Measurements from ENCODE around the gene DSCAML1. TPM values are rescaled to one million over a fixed set of nuclear protein-coding genes. Genes with fewer than 3 reads are reported as not detected.

Gene DSCAML1
- total and polyA plus RNA-seq, 12 donors = 0.16 to 1.5 (median 0.57) TPM

DNA sequence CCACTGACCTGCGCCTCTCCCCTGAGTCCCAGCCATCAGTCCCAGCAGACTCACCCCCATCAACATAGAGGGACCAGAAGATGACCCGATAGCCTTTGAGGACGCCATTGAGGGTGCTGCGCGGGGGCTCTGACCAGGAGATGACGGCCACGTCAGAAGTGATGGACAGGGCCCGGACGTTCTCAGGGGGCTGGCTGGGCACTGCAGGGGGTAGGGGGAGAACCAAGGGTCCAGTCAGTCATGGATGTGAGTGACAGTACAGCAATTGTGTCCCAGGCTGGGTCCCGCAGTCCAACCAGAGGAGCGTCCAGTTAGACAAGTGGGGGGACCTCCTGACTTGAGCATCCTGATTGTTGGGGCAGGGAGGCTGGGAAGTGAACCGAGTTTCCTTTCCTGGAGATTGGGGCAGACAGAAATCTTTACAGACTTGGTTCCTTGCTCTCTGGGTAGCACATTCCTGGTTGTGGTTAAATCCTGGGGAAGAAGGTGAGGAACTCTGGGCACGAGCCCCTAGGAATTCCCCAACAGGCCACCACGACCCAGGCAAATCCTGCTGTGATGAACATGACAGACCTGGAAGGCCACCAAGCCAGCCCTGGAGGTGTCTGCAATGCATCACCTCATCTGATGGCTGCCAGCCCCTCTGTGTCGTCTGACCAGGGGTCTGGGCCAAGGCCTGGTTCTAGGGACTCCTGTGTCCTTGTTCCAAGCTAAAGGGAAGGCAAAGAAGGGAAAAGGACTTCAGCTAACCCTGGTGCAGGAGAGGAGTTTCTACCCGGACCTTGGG, 335.4 kb downstream of the DSCAML1 start:
- Histone ChIP-seq H3K4me1 (no peaks in the 10 kb centered on the region), H3K27ac (no peak overlapping the region), H3K4me3 (no peak overlapping the region), H3K9me3 (no peaks in the 10 kb centered on the region), H3K36me3 (peaks cover 0 to 24% (median 0%) of the 10 kb centered on the region in 9 donors), H3K27me3 (no peaks in the 10 kb centered on the region)
- intact Hi-C loops (cut with DNase I) = no loop called here
- WGBS, 2 donors = 87 to 88% methylated on average over 16 of the region's 16 CpGs
- DNase-seq (no peak), ATAC-seq (no peak)
- TF ChIP-seq, protein P1, sequence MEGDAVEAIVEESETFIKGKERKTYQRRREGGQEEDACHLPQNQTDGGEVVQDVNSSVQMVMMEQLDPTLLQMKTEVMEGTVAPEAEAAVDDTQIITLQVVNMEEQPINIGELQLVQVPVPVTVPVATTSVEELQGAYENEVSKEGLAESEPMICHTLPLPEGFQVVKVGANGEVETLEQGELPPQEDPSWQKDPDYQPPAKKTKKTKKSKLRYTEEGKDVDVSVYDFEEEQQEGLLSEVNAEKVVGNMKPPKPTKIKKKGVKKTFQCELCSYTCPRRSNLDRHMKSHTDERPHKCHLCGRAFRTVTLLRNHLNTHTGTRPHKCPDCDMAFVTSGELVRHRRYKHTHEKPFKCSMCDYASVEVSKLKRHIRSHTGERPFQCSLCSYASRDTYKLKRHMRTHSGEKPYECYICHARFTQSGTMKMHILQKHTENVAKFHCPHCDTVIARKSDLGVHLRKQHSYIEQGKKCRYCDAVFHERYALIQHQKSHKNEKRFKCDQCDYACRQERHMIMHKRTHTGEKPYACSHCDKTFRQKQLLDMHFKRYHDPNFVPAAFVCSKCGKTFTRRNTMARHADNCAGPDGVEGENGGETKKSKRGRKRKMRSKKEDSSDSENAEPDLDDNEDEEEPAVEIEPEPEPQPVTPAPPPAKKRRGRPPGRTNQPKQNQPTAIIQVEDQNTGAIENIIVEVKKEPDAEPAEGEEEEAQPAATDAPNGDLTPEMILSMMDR (IDR thresholded peaks at IDR 0.05) = no peak

DNA sequence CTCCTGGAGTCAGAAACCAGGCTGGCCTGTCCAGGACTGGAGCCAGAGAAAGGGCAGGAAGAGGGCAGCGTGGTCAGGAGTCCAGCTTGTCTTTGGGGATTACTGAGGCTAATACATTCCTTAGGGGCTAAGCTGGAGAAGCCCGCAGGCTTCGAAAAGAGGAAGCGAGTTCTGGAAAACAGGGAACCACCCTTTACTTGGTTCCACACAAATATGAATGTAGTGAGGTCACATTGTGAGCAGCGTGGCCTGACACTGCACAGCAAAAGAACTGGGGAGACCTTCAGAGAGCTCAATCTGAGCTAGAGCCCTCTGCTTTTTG, 337.1 kb downstream of the DSCAML1 start:
- Histone ChIP-seq H3K27me3 (no peaks in the 10 kb centered on the region), H3K36me3 (peaks cover 0 to 23% (median 0%) of the 10 kb centered on the region in 9 donors), H3K4me3 (no peak overlapping the region), H3K9me3 (peaks cover 0 to 5% (median 0%) of the 10 kb centered on the region in 11 donors), H3K27ac (no peak overlapping the region), H3K4me1 (no peaks in the 10 kb centered on the region)
- DNase-seq = no peak
- peak in 2 of 8 donors; percentile 11 to 30 for ATAC-seq
- intact Hi-C loops (cut with DNase I) = loop anchor here in 1 of 10 donors (10.0 kb wide), 1 partner anchor 585 kb away; no protein-coding TSS in a partner anchor
- TF ChIP-seq, protein P1 (IDR thresholded peaks at IDR 0.05) = no peak
- WGBS, 2 donors = 78 to 89% methylated on average over 5 of the region's 5 CpGs

DNA sequence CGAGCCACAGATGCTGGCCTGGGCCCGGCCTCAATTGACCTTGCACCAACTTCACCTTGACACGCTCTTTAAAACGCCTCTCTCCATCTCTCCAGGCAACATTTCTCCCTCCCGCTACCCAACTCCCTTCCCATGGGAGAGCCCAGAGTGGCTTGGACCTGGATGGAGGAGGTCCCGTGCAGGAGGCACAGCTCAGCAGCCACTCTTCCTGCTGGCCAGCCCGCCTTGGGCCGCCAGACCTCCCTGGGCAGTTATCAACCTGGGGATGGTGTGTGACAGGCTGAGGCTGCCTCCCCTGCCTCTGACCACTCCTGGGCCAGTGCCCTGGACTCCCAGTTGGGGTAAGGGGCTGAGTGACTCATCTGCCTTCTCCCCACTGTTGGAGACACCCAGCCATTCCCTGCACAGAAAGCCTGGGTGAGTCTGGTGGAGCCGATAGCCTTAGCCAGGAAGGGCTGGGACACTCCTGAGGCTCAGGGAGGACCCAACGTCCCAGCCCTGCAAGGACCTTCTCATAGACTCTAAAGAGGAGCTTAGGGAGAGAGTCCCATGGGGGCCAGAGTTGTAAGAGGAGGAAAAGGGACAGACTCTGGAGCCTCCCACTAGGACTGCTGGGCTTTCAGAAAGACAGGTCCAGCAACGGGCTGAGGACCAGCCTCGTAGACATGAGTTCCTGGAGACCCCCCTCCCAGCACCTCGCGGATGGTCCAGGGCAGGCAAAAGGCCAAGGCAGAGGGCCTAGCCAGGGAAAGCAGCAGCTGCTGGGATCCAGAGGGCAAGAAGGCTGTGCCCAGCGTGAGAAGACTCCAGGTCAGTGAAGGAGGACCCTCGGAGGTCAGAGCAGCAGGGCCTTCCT, 337.7 kb downstream of the DSCAML1 start:
- ATAC-seq = peak in 2 of 8 donors; percentile 5 to 9
- intact Hi-C loops (cut with DNase I) = loop anchor here in 1 of 10 donors (10.0 kb wide), 1 partner anchor 585 kb away; no protein-coding TSS in a partner anchor

More for the DNA sequence above, 337.7 kb downstream of the DSCAML1 start:
- Histone ChIP-seq H3K27me3 (no peaks in the 10 kb centered on the region), H3K9me3 (peaks cover 0 to 11% (median 4%) of the 10 kb centered on the region in 11 donors), H3K27ac (no peak overlapping the region), H3K4me1 (no peaks in the 10 kb centered on the region), H3K4me3 (no peak overlapping the region), H3K36me3 (peaks cover 0 to 17% (median 0%) of the 10 kb centered on the region in 9 donors)
- 84 to 86% methylated on average over 16 of the region's 16 CpGs for WGBS, 2 donors
- DNase-seq = no peak
- TF ChIP-seq, protein P1 (IDR thresholded peaks at IDR 0.05) = no peak

All from heart right ventricle (tissue), 16 donors.